SIG-M5 treated with dmso at 0.1 percent for 504 hours (cell line): ENCODE measurements around the gene PER3.

ENCODE experiments used
- DNase-seq: peaks from one replicate; lab custom pipeline; 2025; ENCODE audit not compliant: unreplicated experiment; lab: John Stamatoyannopoulos, UW

Gene PER3

GRCh38 chr1:7869136-7869920 lies 85.2 kb downstream of the PER3 start:
- no peak for DNase-seq

- no peak for DNase-seq
Measured at GRCh38 chr1:7871136-7871535, 87.0 kb downstream of the PER3 start.

GRCh38 chr1:7873801-7874795 lies 90.0 kb downstream of the PER3 start:
- DNase-seq = no peak

- no peak for DNase-seq
Measured at GRCh38 chr1:7878027-7878426, 93.9 kb downstream of the PER3 start.

- DNase-seq = no peak
Measured at GRCh38 chr1:7879228-7879627, 95.1 kb downstream of the PER3 start.

- DNase-seq = no peak
Measured at GRCh38 chr1:7884757-7885156, 100.7 kb downstream of the PER3 start.

GRCh38 chr1:7885513-7886404 lies 101.7 kb downstream of the PER3 start:
- DNase-seq = no peak

- peak; percentile 71 for DNase-seq
Measured at GRCh38 chr1:7886405-7886745, 102.3 kb downstream of the PER3 start.

GRCh38 chr1:7888248-7889081 lies 104.4 kb downstream of the PER3 start:
- no peak for DNase-seq

GRCh38 chr1:7890853-7891252 lies 106.8 kb downstream of the PER3 start:
- DNase-seq = no peak

- no peak for DNase-seq
Measured at GRCh38 chr1:7891804-7892203, 107.7 kb downstream of the PER3 start.

- DNase-seq = no peak
Measured at GRCh38 chr1:7893529-7894180, 109.6 kb downstream of the PER3 start.
